ENCODE results near the gene ANKRD13C.

Gene ANKRD13C

DNA sequence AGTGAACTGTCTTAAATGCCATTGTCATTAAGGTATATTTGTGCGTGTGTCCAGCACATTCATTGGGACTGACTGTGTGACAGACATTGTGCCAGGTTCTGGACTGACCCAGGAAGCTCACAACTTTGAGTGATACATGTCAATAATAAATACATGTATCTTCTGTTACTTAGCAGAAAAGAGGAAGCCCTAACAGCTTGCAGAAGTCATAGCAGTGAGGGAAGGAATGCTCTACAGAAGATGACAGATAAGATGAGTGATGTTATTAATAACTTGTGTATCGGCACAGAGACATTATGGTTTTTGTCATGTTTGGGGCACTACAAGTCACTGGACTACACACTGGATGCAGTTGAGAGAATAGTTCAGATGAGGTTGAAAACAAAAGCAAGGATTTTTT is 134.5 kb downstream of the ANKRD13C start:
- no peak for DNase-seq (ENCODE audit: low read depth in 2 of 2)

DNA sequence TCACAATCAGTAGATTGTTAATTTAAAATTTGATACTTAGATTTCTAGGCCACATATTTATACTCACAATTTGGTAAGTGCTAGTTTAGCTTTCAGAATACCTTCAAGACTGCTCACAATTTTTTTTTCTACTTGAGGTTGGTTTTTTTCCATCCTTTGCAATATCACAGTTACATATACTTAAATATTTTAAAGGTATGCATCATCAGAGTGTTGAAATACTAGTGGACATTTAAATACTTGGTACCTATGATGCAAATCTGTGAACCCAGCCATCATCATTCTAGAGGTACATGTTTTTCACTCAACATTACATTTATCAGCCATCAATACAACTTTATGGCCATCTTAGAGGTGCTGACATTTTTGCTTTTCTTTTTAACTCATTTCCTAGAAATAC is 143.0 kb downstream of the ANKRD13C start:
- peak in 1 of 2 experiments; percentile 6 for DNase-seq (ENCODE audit: low read depth in 2 of 2)

DNA sequence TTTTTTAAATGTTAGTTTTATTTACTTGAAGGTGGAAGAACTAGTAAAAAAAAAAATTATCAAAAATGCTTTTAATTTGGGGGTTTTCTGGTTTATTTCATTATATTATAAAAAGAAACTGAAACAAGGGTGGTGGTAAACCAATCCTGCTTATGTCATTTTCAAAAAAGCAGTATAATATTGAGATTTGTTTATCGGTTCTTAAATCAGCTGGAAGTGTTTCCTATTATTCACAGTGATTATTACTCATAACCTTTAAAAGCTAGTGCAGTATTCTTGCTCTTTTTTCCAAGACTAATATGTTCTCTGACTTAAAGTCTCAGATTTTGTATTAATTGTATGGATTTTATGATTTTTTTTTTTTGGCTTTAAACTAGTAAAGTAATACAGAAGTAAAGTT is 143.7 kb downstream of the ANKRD13C start:
- no peak for DNase-seq (ENCODE audit: low read depth in 2 of 2)
